CD4-positive, alpha-beta T cell treated with Interferon alpha-2 for 1 hour (primary cell): ENCODE measurements around the gene SDC4.

ENCODE experiments used
- DNase-seq, 2 donors: peaks; one replicate each; pipeline ENCODE4 v3.0.0-alpha.2; 2020 to 2022

Gene SDC4

GRCh38 chr20:45293041-45294002, 54.9 kb downstream of the SDC4 start:
- DNase-seq, result peak; percentile 67 to 76

- no peak for DNase-seq
Observed at GRCh38 chr20:45292343-45292742, 55.9 kb downstream of the SDC4 start.

GRCh38 chr20:45291526-45291925, 56.7 kb downstream of the SDC4 start:
- DNase-seq, result no peak

- DNase-seq, result peak; percentile 62 to 75
Observed at GRCh38 chr20:45290677-45291355, 57.4 kb downstream of the SDC4 start.

- DNase-seq, result no peak
Observed at GRCh38 chr20:45289942-45290676, 58.1 kb downstream of the SDC4 start.

- DNase-seq, result no peak
Observed at GRCh38 chr20:45288860-45289259, 59.4 kb downstream of the SDC4 start.

- no peak for DNase-seq
Observed at GRCh38 chr20:45288376-45288775, 59.8 kb downstream of the SDC4 start.

GRCh38 chr20:45283551-45284057, 64.6 kb downstream of the SDC4 start:
- no peak for DNase-seq

GRCh38 chr20:45282700-45283550, 65.3 kb downstream of the SDC4 start:
- DNase-seq, result no peak

- DNase-seq, result no peak
Observed at GRCh38 chr20:45279992-45280391, 68.2 kb downstream of the SDC4 start.

GRCh38 chr20:45275338-45275737, 72.9 kb downstream of the SDC4 start:
- DNase-seq, result no peak
